ENCODE data around the gene FNDC7.

GRCh38 chr1:108718927-108719655, 6.4 kb downstream of the FNDC7 start:
- TF ChIP-seq, protein P1, sequence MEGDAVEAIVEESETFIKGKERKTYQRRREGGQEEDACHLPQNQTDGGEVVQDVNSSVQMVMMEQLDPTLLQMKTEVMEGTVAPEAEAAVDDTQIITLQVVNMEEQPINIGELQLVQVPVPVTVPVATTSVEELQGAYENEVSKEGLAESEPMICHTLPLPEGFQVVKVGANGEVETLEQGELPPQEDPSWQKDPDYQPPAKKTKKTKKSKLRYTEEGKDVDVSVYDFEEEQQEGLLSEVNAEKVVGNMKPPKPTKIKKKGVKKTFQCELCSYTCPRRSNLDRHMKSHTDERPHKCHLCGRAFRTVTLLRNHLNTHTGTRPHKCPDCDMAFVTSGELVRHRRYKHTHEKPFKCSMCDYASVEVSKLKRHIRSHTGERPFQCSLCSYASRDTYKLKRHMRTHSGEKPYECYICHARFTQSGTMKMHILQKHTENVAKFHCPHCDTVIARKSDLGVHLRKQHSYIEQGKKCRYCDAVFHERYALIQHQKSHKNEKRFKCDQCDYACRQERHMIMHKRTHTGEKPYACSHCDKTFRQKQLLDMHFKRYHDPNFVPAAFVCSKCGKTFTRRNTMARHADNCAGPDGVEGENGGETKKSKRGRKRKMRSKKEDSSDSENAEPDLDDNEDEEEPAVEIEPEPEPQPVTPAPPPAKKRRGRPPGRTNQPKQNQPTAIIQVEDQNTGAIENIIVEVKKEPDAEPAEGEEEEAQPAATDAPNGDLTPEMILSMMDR (IDR thresholded peaks at IDR 0.05; ENCODE audit: insufficient read depth, low read length) = no peak
- no peak for TF ChIP-seq POLR2AphosphoS5 (IDR thresholded peaks at IDR 0.05; ENCODE audit: low read depth)
- TF ChIP-seq, protein P2, sequence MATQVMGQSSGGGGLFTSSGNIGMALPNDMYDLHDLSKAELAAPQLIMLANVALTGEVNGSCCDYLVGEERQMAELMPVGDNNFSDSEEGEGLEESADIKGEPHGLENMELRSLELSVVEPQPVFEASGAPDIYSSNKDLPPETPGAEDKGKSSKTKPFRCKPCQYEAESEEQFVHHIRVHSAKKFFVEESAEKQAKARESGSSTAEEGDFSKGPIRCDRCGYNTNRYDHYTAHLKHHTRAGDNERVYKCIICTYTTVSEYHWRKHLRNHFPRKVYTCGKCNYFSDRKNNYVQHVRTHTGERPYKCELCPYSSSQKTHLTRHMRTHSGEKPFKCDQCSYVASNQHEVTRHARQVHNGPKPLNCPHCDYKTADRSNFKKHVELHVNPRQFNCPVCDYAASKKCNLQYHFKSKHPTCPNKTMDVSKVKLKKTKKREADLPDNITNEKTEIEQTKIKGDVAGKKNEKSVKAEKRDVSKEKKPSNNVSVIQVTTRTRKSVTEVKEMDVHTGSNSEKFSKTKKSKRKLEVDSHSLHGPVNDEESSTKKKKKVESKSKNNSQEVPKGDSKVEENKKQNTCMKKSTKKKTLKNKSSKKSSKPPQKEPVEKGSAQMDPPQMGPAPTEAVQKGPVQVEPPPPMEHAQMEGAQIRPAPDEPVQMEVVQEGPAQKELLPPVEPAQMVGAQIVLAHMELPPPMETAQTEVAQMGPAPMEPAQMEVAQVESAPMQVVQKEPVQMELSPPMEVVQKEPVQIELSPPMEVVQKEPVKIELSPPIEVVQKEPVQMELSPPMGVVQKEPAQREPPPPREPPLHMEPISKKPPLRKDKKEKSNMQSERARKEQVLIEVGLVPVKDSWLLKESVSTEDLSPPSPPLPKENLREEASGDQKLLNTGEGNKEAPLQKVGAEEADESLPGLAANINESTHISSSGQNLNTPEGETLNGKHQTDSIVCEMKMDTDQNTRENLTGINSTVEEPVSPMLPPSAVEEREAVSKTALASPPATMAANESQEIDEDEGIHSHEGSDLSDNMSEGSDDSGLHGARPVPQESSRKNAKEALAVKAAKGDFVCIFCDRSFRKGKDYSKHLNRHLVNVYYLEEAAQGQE (IDR thresholded peaks at IDR 0.05; ENCODE audit: insufficient replicate concordance, low read depth) = no peak

Measured in HL-60 (cell line).